ENCODE results near the gene RPE65. TPM values are rescaled to one million over a fixed set of nuclear protein-coding genes. Genes with fewer than 3 reads are reported as not detected.
"Not testable (repeated sequence)": the region's sequence is repeated elsewhere in the genome, so short reads cannot be mapped to it uniquely, and the experiment has no call there.

The RPE65 gene
- polyA plus RNA-seq, 3 donors from 2014 or later: not detected

GRCh38 chr1:68438310-68438709 is 11.4 kb downstream of the RPE65 start:
- no peak overlapping the region for H3K4me3 Mint-ChIP-seq
- no peak for DNase-seq
- H3K9me3 Mint-ChIP-seq: peaks cover 0 to 12% (median 0%) of the 10 kb centered on the region in 6 donors
- no peaks in the 10 kb centered on the region for H3K36me3 Mint-ChIP-seq
- no peak overlapping the region for H3K27ac Mint-ChIP-seq
- H3K4me1 Mint-ChIP-seq: no peaks in the 10 kb centered on the region
- H3K27me3 Mint-ChIP-seq (ENCODE audit: low read depth in 3 of 3): peaks cover 0 to 2% (median 0%) of the 10 kb centered on the region in 3 donors

GRCh38 chr1:68433395-68433794 is 16.4 kb downstream of the RPE65 start:
- Mint-ChIP-seq H3K27me3 (ENCODE audit: low read depth in 3 of 3) (peaks cover 0 to 2% (median 0%) of the 10 kb centered on the region in 3 donors), H3K4me3 (no peak overlapping the region), H3K9me3 (peaks cover 0 to 6% (median 0%) of the 10 kb centered on the region in 6 donors), H3K36me3 (no peaks in the 10 kb centered on the region), H3K27ac (no peak overlapping the region), H3K4me1 (no peaks in the 10 kb centered on the region)
- DNase-seq: no peak

DNA sequence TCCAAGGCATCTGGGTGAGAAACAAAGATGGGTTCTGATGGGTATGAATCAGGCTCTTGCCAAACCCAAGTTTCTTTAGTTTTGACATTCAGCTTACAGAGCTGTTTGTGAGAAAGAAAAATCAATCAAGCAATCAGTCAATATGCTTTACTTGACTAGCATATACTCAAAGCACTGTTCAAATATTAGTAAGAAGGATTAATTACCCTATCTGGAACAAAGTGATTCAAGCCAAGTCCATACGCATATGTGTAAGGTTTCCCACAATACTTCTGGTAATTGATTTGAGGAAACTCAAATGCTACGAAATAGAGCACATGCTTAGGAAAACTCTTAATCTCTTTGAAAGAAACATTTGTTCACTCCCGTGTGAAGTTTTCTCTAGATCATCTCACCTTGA is 18.7 kb downstream of the RPE65 start:
- no peaks in the 10 kb centered on the region for H3K36me3 Mint-ChIP-seq
- no peaks in the 10 kb centered on the region for H3K27me3 Mint-ChIP-seq (ENCODE audit: low read depth in 3 of 3)
- H3K4me1 Mint-ChIP-seq: no peaks in the 10 kb centered on the region
- peaks cover 0 to 4% (median under 1%) of the 10 kb centered on the region in 6 donors for H3K9me3 Mint-ChIP-seq
- DNase-seq: no peak
- H3K4me3 Mint-ChIP-seq: no peak overlapping the region
- H3K27ac Mint-ChIP-seq: no peak overlapping the region

DNA sequence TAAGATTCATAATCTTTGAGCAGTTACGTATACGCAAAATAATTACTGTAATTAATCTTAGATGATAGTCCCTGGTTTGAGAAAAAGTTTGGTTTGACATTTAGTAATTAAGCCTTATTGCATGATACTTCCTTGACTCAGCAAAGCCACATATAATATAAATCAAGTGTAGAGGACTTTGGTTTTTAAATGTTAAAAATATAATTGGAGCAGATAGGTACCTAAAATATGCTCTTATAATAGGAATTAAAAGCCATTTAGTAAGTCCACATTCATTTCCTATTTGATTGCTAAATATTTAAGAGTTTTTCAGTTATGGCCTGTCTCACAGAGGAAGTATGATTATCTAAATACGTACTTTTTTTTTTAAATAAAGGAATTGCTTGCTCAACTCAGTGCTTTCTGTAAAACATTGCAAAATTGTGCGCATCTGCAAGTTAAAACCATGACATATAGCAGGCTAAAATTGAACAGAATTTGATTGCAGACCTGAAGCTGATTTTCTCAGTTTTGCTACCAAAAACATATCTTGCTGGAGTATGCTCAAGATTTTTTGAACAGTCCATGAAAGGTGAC is 20.4 kb downstream of the RPE65 start:
- no peak overlapping the region for H3K4me3 Mint-ChIP-seq
- no peak for DNase-seq
- no peaks in the 10 kb centered on the region for H3K4me1 Mint-ChIP-seq
- peaks cover 0 to 4% (median under 1%) of the 10 kb centered on the region in 6 donors for H3K9me3 Mint-ChIP-seq
- H3K27ac Mint-ChIP-seq: no peak overlapping the region
- H3K27me3 Mint-ChIP-seq (ENCODE audit: low read depth in 3 of 3): no peaks in the 10 kb centered on the region
- no peaks in the 10 kb centered on the region for H3K36me3 Mint-ChIP-seq

DNA sequence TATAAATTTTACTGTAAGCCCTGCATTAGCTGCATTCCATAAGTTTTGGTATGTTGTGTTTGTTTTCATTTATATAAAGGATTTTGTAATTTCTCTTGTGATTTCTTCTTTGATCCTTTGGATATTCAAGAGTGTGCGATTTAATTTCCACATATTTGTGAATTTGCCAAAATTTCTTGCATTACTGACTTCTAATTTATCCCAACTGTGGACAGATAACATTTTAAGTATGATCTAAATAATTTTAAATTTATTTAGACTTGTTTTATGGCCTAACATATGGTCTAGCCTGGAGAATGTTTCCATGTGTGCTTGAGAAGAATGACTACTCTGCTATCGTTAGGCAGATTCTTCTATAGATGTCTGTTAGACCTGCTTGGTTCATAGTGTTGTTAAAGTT is 23.2 kb downstream of the RPE65 start:
- Mint-ChIP-seq H3K9me3 (peaks cover 0 to 4% (median under 1%) of the 10 kb centered on the region in 6 donors), H3K4me3 (no peak overlapping the region), H3K27me3 (ENCODE audit: low read depth in 3 of 3) (no peaks in the 10 kb centered on the region), H3K4me1 (no peaks in the 10 kb centered on the region), H3K36me3 (no peaks in the 10 kb centered on the region), H3K27ac (no peak overlapping the region)
- no peak for DNase-seq

DNA sequence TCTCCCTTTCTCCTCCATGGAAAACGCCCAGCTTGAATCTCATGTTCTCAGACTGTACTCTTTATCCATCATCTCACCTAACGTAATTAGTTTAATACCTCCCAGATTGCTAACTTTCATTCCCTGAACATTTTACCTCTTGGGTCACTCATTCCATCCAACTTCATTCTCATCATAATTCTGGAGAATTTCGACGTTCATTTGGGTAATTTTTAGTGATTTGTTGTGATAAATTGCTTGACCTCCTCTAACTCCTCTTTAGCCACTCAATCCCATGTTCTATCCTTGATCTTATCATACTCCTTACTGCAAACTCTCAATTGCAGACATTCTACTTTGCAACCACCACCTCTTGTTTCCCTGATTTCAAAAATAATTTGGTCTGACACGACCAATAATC is 28.4 kb downstream of the RPE65 start:
- Mint-ChIP-seq H3K27me3 (ENCODE audit: low read depth in 3 of 3) (no peaks in the 10 kb centered on the region), H3K36me3 (no peaks in the 10 kb centered on the region), H3K4me1 (no peaks in the 10 kb centered on the region), H3K27ac (no peak overlapping the region), H3K4me3 (no peak overlapping the region), H3K9me3 (peaks cover 0 to 13% (median 3%) of the 10 kb centered on the region in 6 donors)
- no peak for DNase-seq

GRCh38 chr1:68409426-68409825 is 40.3 kb downstream of the RPE65 start:
- H3K27me3 Mint-ChIP-seq (ENCODE audit: low read depth in 3 of 3): peaks cover 0 to 2% (median 1%) of the 10 kb centered on the region in 3 donors
- H3K36me3 Mint-ChIP-seq: no peaks in the 10 kb centered on the region
- H3K9me3 Mint-ChIP-seq: peaks cover 0 to 12% (median 2%) of the 10 kb centered on the region in 6 donors
- H3K27ac Mint-ChIP-seq: no peak overlapping the region
- DNase-seq: no peak
- H3K4me1 Mint-ChIP-seq: no peaks in the 10 kb centered on the region
- no peak overlapping the region for H3K4me3 Mint-ChIP-seq

DNA sequence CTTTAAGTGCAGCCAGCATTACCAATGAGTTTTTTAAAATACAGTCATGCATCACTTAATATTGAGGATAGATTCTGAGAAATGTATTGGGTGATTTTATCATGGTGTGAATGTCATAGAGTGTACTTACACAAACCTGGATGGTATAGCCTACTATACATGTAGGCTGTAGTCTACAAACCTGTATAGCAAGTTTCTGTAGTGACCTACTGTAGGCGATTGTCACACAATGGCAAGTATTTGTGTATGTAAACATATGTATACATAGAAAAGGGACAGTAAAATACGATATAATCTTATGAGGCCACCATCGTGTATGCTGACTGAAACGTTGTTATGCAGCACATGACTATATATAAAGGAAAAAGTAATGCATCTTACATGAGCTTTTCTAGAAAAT is 48.2 kb downstream of the RPE65 start:
- Mint-ChIP-seq H3K27ac (no peak overlapping the region), H3K36me3 (no peaks in the 10 kb centered on the region), H3K27me3 (ENCODE audit: low read depth in 3 of 3) (peaks cover 0 to 2% (median 2%) of the 10 kb centered on the region in 3 donors), H3K9me3 (peaks cover 0 to 7% (median 2%) of the 10 kb centered on the region in 6 donors), H3K4me1 (no peaks in the 10 kb centered on the region), H3K4me3 (no peak overlapping the region)
- DNase-seq: no peak

GRCh38 chr1:68395575-68395974 is 54.2 kb downstream of the RPE65 start:
- H3K4me3 Mint-ChIP-seq; H3K36me3 Mint-ChIP-seq; H3K27ac Mint-ChIP-seq; H3K27me3 Mint-ChIP-seq (ENCODE audit: low read depth in 3 of 3); H3K4me1 Mint-ChIP-seq; DNase-seq: not testable (repeated sequence)
- H3K9me3 Mint-ChIP-seq: peaks cover 0 to 10% (median 7%) of the 10 kb centered on the region in 6 donors

GRCh38 chr1:68392474-68392873 is 57.3 kb downstream of the RPE65 start:
- H3K4me3 Mint-ChIP-seq; H3K4me1 Mint-ChIP-seq; H3K27ac Mint-ChIP-seq; H3K36me3 Mint-ChIP-seq; H3K27me3 Mint-ChIP-seq (ENCODE audit: low read depth in 3 of 3); DNase-seq: not testable (repeated sequence)
- H3K9me3 Mint-ChIP-seq: peaks cover 0 to 16% (median 5%) of the 10 kb centered on the region in 6 donors

DNA sequence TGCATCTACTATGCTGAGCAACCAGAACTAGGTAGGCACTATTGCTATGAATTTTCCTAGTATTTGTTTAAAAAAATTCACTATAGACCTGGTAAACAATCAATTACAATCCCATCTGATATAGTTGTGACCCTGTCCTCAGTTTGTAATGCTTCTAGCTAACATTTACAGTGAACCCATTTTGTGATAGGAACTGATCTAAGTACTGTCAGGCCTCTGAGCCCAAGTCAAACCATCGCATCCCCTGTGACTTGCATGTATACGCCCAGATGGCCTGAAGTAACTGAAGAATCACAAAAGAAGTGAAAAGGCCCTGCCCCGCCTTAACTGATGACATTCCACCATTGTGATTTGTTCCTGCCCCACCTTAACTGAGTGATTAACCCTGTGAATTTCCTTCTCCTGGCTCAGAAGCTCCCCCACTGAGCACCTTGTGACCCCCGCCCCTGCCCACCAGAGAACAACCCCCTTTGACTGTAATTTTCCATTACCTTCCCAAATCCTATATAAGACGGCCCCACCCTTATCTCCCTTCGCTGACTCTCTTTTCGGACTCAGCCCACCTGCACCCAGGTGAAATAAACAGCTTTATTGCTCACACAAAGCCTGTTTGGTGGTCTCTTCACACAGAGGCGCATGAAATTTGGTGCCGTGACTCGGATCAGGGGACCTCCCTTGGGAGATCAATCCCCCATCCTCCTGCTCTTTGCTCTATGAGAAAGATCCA is 63.8 kb downstream of the RPE65 start:
- DNase-seq; H3K27ac Mint-ChIP-seq; H3K27me3 Mint-ChIP-seq (ENCODE audit: low read depth in 3 of 3); H3K4me1 Mint-ChIP-seq; H3K36me3 Mint-ChIP-seq; H3K9me3 Mint-ChIP-seq; H3K4me3 Mint-ChIP-seq: not testable (repeated sequence)

- peaks cover 0 to under 1% (median 0%) of the 10 kb centered on the region in 3 donors for H3K27me3 Mint-ChIP-seq (ENCODE audit: low read depth in 3 of 3)
- H3K36me3 Mint-ChIP-seq: no peaks in the 10 kb centered on the region
- no peaks in the 10 kb centered on the region for H3K4me1 Mint-ChIP-seq
- peaks cover 0 to 6% (median 2%) of the 10 kb centered on the region in 6 donors for H3K9me3 Mint-ChIP-seq
- DNase-seq: no peak
- no peak overlapping the region for H3K4me3 Mint-ChIP-seq
- no peak overlapping the region for H3K27ac Mint-ChIP-seq
Observed at GRCh38 chr1:68384872-68385411, 64.8 kb downstream of the RPE65 start.

DNA sequence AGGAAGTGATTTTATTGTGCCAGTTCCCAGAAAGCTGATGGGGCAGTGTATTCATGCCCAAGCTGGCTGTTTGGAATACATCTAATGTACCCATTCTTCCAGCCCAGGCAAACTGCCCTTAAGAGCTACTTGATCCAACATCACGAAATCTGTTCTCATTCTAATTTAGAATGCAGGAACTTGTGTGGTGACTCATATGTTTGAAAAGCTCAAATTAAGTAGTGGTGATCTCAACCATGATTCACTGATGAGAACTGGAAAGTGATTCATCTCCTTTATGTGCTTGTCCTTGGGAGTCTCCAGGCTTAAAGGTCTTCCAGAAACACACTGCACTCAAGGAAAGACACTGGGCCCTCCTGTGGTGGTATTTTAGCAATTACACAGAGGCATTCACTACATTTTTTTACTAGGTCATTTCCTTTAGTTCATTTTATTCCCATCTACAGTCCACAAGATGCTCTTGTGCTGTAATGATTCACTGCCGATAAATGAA is 65.4 kb downstream of the RPE65 start:
- DNase-seq: no peak
- H3K36me3 Mint-ChIP-seq: no peaks in the 10 kb centered on the region

DNA sequence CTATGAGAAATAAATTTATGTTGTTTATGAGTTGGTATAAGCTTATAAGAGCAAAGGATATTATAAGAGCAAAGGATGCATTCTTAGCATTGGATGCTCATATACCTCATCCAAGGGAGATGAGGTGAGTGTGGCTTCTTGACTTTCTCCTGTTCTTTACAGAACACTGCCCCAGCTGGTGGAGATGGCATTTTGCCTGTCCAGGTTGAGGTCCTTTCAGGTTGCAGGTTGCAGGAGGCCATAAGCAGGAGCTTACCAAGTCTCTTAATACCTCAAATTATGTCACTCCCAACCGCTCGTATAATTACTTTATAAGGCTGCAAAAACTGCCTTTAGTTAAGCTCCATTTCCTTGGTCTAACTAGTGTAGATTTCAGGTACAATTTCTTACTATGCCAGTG is 66.7 kb downstream of the RPE65 start:
- Mint-ChIP-seq H3K4me3 (no peak overlapping the region), H3K36me3 (no peaks in the 10 kb centered on the region), H3K4me1 (no peaks in the 10 kb centered on the region), H3K27ac (no peak overlapping the region), H3K9me3 (peaks cover 0 to 8% (median 3%) of the 10 kb centered on the region in 6 donors), H3K27me3 (ENCODE audit: low read depth in 3 of 3) (peaks cover 0 to 2% (median 0%) of the 10 kb centered on the region in 3 donors)
- DNase-seq: no peak

More for the DNA sequence above, 65.4 kb downstream of the RPE65 start:
- Mint-ChIP-seq H3K4me3 (no peak overlapping the region), H3K9me3 (peaks cover 0 to 6% (median 1%) of the 10 kb centered on the region in 6 donors), H3K27ac (no peak overlapping the region), H3K27me3 (ENCODE audit: low read depth in 3 of 3) (peaks cover 0 to 2% (median 0%) of the 10 kb centered on the region in 3 donors), H3K4me1 (no peaks in the 10 kb centered on the region)

Data from immature natural killer cell (primary cell).